ENCODE results near the gene ARHGAP25.
A peak's percentile ranks its signal among the peaks of the same experiment; 100 is the strongest.

ARHGAP25 gene

GRCh38 chr2:68827666-68828065 lies 93.1 kb downstream of the ARHGAP25 start:
- no peak for TF ChIP-seq ZFX (IDR thresholded peaks at IDR 0.05)
- TF ChIP-seq CTCF (conservative IDR thresholded peaks at IDR 0.05): no peak
- no peak overlapping the region for H3K27ac ChIP-seq

- no peak for TF ChIP-seq CTCF (conservative IDR thresholded peaks at IDR 0.05)
- TF ChIP-seq ZFX (IDR thresholded peaks at IDR 0.05): no peak
- H3K27ac ChIP-seq: peak overlapping the region; percentile 38
Observed at GRCh38 chr2:68828887-68829708, 94.5 kb downstream of the ARHGAP25 start.

GRCh38 chr2:68829749-68830148 lies 95.1 kb downstream of the ARHGAP25 start:
- H3K27ac ChIP-seq: peak overlapping the region; percentile 38
- TF ChIP-seq ZFX (IDR thresholded peaks at IDR 0.05): no peak
- TF ChIP-seq CTCF (conservative IDR thresholded peaks at IDR 0.05): no peak

- no peak for TF ChIP-seq CTCF (conservative IDR thresholded peaks at IDR 0.05)
- no peak for TF ChIP-seq ZFX (IDR thresholded peaks at IDR 0.05)
- H3K27ac ChIP-seq: no peak overlapping the region
Observed at GRCh38 chr2:68831686-68832232, 97.1 kb downstream of the ARHGAP25 start.

- no peak overlapping the region for H3K27ac ChIP-seq
- TF ChIP-seq CTCF (conservative IDR thresholded peaks at IDR 0.05) (no peak), ZFX (IDR thresholded peaks at IDR 0.05) (no peak)
Observed at GRCh38 chr2:68832233-68832869, 97.7 kb downstream of the ARHGAP25 start.

GRCh38 chr2:68833162-68833561 lies 98.6 kb downstream of the ARHGAP25 start:
- TF ChIP-seq CTCF (conservative IDR thresholded peaks at IDR 0.05) (no peak), ZFX (IDR thresholded peaks at IDR 0.05) (no peak)
- no peak overlapping the region for H3K27ac ChIP-seq

All from C4-2B (cell line).